Measurements from ENCODE around the gene LARGE1. TPM values are rescaled to one million over a fixed set of nuclear protein-coding genes. Genes with fewer than 3 reads are reported as not detected.

LARGE1 gene
- total and polyA plus RNA-seq, 2 experiments from 2014 or later, result 21.2 to 23.6 TPM

- Histone ChIP-seq H3K4me2 (no peak overlapping the region), H3K79me2 (no peaks in the 10 kb centered on the region), H3K4me1 (ENCODE audit: insufficient read depth) (no peaks in the 10 kb centered on the region), H3K4me3 (no peak overlapping the region), H3K9me2 (replicated peaks; ENCODE audit: insufficient read depth) (no peaks in the 10 kb centered on the region), H3K36me3 (replicated peaks; ENCODE audit: insufficient read depth, low read depth) (no peaks in the 10 kb centered on the region), H3K27ac (no peak overlapping the region), H3K9me3 (ENCODE audit: low read depth) (no peaks in the 10 kb centered on the region), H4K20me1 (ENCODE audit: insufficient read depth, poor library complexity, severe bottlenecking) (no peaks in the 10 kb centered on the region), H2AFZ (no peak overlapping the region), H3K27me3 (peaks cover 4% of the 10 kb centered on the region)
- TF ChIP-seq CTCF (IDR thresholded peaks at IDR 0.05; ENCODE audit: poor library complexity) (no peak), EZH2 (IDR thresholded peaks at IDR 0.05; ENCODE audit: borderline replicate concordance) (no peak), EZH2phosphoT487 (IDR thresholded peaks at IDR 0.05; ENCODE audit: low read depth, severe bottlenecking, unreplicated experiment) (no peak)
- no peak for DNase-seq (ENCODE audit: low spot score)
- 94% methylated on average over 2 of the region's 2 CpGs for WGBS (ENCODE audit: low lambda C conversion rate, missing lambda C conversion rate)
These were observed 12.7 kb upstream of the LARGE1 start for GRCh38 chr22:33932997-33933396.

GRCh38 chr22:33931406-33931805 lies 11.1 kb upstream of the LARGE1 start:
- no peak overlapping the region for H2AFZ ChIP-seq
- H4K20me1 ChIP-seq (ENCODE audit: insufficient read depth, poor library complexity, severe bottlenecking), result no peaks in the 10 kb centered on the region
- H3K36me3 ChIP-seq (replicated peaks; ENCODE audit: insufficient read depth, low read depth), result no peaks in the 10 kb centered on the region
- no peaks in the 10 kb centered on the region for H3K9me3 ChIP-seq (ENCODE audit: low read depth)
- no peaks in the 10 kb centered on the region for H3K79me2 ChIP-seq
- no peak overlapping the region for H3K4me3 ChIP-seq
- H3K27me3 ChIP-seq, result peaks cover 4% of the 10 kb centered on the region
- TF ChIP-seq EZH2phosphoT487 (IDR thresholded peaks at IDR 0.05; ENCODE audit: low read depth, severe bottlenecking, unreplicated experiment) (no peak), CTCF (IDR thresholded peaks at IDR 0.05; ENCODE audit: poor library complexity) (no peak), EZH2 (IDR thresholded peaks at IDR 0.05; ENCODE audit: borderline replicate concordance) (no peak)
- WGBS (ENCODE audit: low lambda C conversion rate, missing lambda C conversion rate), result 54% methylated on average over 1 of the region's 1 CpG
- H3K4me2 ChIP-seq, result no peak overlapping the region
- DNase-seq (ENCODE audit: low spot score), result no peak
- no peak overlapping the region for H3K27ac ChIP-seq
- no peaks in the 10 kb centered on the region for H3K9me2 ChIP-seq (replicated peaks; ENCODE audit: insufficient read depth)
- no peaks in the 10 kb centered on the region for H3K4me1 ChIP-seq (ENCODE audit: insufficient read depth)

DNA sequence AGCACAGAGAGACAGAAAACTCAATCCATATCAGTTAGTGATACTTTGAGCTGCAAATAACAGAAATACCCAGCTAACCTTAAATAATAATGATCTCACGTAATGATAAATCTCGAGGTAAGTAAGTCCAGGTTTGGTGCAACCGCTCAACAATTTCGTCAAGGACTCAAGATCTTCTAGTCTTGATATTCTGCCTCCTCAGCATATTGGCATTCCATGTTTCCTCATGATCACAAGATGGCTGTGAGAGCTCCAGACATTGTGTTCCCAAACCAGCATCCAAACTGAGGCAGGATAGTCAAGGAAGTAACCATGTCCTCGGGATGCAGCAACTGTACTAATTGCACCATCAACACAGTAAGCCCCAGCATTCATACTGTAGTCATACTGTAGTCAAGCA lies 7.5 kb upstream of the LARGE1 start:
- WGBS (ENCODE audit: low lambda C conversion rate, missing lambda C conversion rate), result 87% methylated on average over 5 of the region's 5 CpGs
- Histone ChIP-seq H4K20me1 (ENCODE audit: insufficient read depth, poor library complexity, severe bottlenecking) (no peaks in the 10 kb centered on the region), H3K79me2 (no peaks in the 10 kb centered on the region), H2AFZ (no peak overlapping the region), H3K9me3 (ENCODE audit: low read depth) (no peaks in the 10 kb centered on the region), H3K4me1 (ENCODE audit: insufficient read depth) (peaks cover 4% of the 10 kb centered on the region), H3K9me2 (replicated peaks; ENCODE audit: insufficient read depth) (no peaks in the 10 kb centered on the region), H3K27ac (no peak overlapping the region), H3K4me3 (no peak overlapping the region), H3K4me2 (no peak overlapping the region), H3K27me3 (peaks cover 7% of the 10 kb centered on the region), H3K36me3 (replicated peaks; ENCODE audit: insufficient read depth, low read depth) (no peaks in the 10 kb centered on the region)
- TF ChIP-seq EZH2 (IDR thresholded peaks at IDR 0.05; ENCODE audit: borderline replicate concordance) (no peak), EZH2phosphoT487 (IDR thresholded peaks at IDR 0.05; ENCODE audit: low read depth, severe bottlenecking, unreplicated experiment) (no peak), CTCF (IDR thresholded peaks at IDR 0.05; ENCODE audit: poor library complexity) (no peak)
- DNase-seq (ENCODE audit: low spot score), result no peak

DNA sequence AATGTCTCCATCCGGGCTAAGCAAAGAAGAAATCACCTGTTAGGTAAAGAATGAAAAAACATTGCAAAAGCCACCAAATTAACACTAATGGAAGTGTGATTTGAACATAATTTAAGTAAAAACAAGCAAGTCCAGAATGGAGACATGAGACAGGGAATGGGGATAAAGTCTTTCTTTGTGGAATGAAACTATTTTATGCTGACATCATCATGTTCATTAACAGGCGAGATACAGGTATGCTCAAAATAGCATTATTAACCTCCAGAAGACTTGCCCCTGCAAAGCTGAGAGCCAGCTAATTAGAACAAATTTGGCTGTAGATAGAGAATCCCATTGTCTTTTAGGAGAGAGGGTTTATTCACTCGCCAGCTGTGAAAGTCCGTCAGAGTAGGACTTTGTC lies 4.9 kb upstream of the LARGE1 start:
- Histone ChIP-seq H4K20me1 (ENCODE audit: insufficient read depth, poor library complexity, severe bottlenecking) (no peaks in the 10 kb centered on the region), H3K4me2 (no peak overlapping the region), H3K4me1 (ENCODE audit: insufficient read depth) (peaks cover 4% of the 10 kb centered on the region), H3K27me3 (peaks cover 7% of the 10 kb centered on the region), H3K9me3 (ENCODE audit: low read depth) (no peaks in the 10 kb centered on the region), H3K36me3 (replicated peaks; ENCODE audit: insufficient read depth, low read depth) (no peaks in the 10 kb centered on the region), H3K27ac (no peak overlapping the region), H3K79me2 (no peaks in the 10 kb centered on the region), H3K9me2 (replicated peaks; ENCODE audit: insufficient read depth) (no peaks in the 10 kb centered on the region), H2AFZ (no peak overlapping the region), H3K4me3 (no peak overlapping the region)
- TF ChIP-seq EZH2 (IDR thresholded peaks at IDR 0.05; ENCODE audit: borderline replicate concordance) (no peak), EZH2phosphoT487 (IDR thresholded peaks at IDR 0.05; ENCODE audit: low read depth, severe bottlenecking, unreplicated experiment) (no peak), CTCF (IDR thresholded peaks at IDR 0.05; ENCODE audit: poor library complexity) (no peak)
- DNase-seq (ENCODE audit: low spot score), result no peak
- WGBS (ENCODE audit: low lambda C conversion rate, missing lambda C conversion rate), result 79% methylated on average over 4 of the region's 4 CpGs

All from hepatocyte (in vitro differentiated cells).